Chondrocyte (in vitro differentiated cells): ENCODE measurements around the gene ARHGAP26. TPM values are rescaled to one million over a fixed set of nuclear protein-coding genes. Genes with fewer than 3 reads are reported as not detected.

Experiments
- DNase-seq: peaks from one replicate; pipeline ENCODE4 v3.0.0; 2021; ENCODE audit warnings: mixed read lengths, low spot score
- H3K27ac Mint-ChIP-seq: one replicate; pipeline ENCODE4 v1.8.0; 2021; ENCODE audit warnings: mild to moderate bottlenecking, moderate library complexity, mixed read lengths; ENCODE audit not compliant: unreplicated experiment
- H3K27me3 Mint-ChIP-seq: 2 replicates; pipeline ENCODE4 v1.8.0; 2021; ENCODE audit warnings: low read depth, mixed read lengths
- H3K36me3 Mint-ChIP-seq: 2 replicates; pipeline ENCODE4 v1.8.0; 2021; ENCODE audit warnings: low read depth, mixed read lengths
- H3K4me1 Mint-ChIP-seq: 2 replicates; pipeline ENCODE4 v1.8.0; 2021; ENCODE audit warnings: low read depth, mild to moderate bottlenecking, mixed read lengths
- H3K4me3 Mint-ChIP-seq: one replicate; pipeline ENCODE4 v1.8.0; 2021; ENCODE audit warnings: mild to moderate bottlenecking, moderate library complexity, mixed read lengths; ENCODE audit not compliant: unreplicated experiment
- H3K9me3 Mint-ChIP-seq: 2 replicates; pipeline ENCODE4 v1.8.0; 2021; ENCODE audit warnings: low read depth, mixed read lengths
- CTCF ChIP-seq: fragments of 200-600 bp; sonication (generic); IDR thresholded peaks from 2 replicates; pipeline ENCODE4 v1.5.0; 2021; ENCODE audit warnings: antibody characterized with exemption, mild to moderate bottlenecking, moderate library complexity
- total RNA-seq: library from RNA; stranded (reverse); gene quantifications from 3 replicates; pipeline ENCODE4 v1.2.1, GENCODE V29; 2021

Gene ARHGAP26
- total RNA-seq, 1 donor from 2014 or later: 16.4 TPM

GRCh38 chr5:143226361-143226760 lies 456.2 kb downstream of the ARHGAP26 start:
- Mint-ChIP-seq H3K36me3 (peaks cover 6% of the 10 kb centered on the region), H3K27ac (no peak overlapping the region), H3K9me3 (no peaks in the 10 kb centered on the region), H3K4me3 (no peak overlapping the region), H3K27me3 (no peaks in the 10 kb centered on the region), H3K4me1 (peaks cover 39% of the 10 kb centered on the region)
- DNase-seq: no peak
- no peak for TF ChIP-seq CTCF

GRCh38 chr5:143226872-143227271 lies 456.7 kb downstream of the ARHGAP26 start:
- Mint-ChIP-seq H3K27ac (no peak overlapping the region), H3K4me1 (peaks cover 44% of the 10 kb centered on the region), H3K9me3 (no peaks in the 10 kb centered on the region), H3K27me3 (no peaks in the 10 kb centered on the region), H3K36me3 (peaks cover 6% of the 10 kb centered on the region), H3K4me3 (no peak overlapping the region)
- no peak for TF ChIP-seq CTCF
- no peak for DNase-seq

- H3K4me1 Mint-ChIP-seq: peaks cover 47% of the 10 kb centered on the region
- no peaks in the 10 kb centered on the region for H3K27me3 Mint-ChIP-seq
- peaks cover 6% of the 10 kb centered on the region for H3K36me3 Mint-ChIP-seq
- H3K27ac Mint-ChIP-seq: no peak overlapping the region
- no peak for TF ChIP-seq CTCF
- no peak overlapping the region for H3K4me3 Mint-ChIP-seq
- H3K9me3 Mint-ChIP-seq: no peaks in the 10 kb centered on the region
- DNase-seq: no peak
Observed at GRCh38 chr5:143227301-143227700, 457.1 kb downstream of the ARHGAP26 start.

GRCh38 chr5:143228597-143229293 lies 458.6 kb downstream of the ARHGAP26 start:
- Mint-ChIP-seq H3K9me3 (no peaks in the 10 kb centered on the region), H3K36me3 (peaks cover 4% of the 10 kb centered on the region), H3K4me1 (peaks cover 48% of the 10 kb centered on the region), H3K27ac (no peak overlapping the region), H3K4me3 (no peak overlapping the region), H3K27me3 (no peaks in the 10 kb centered on the region)
- no peak for DNase-seq
- TF ChIP-seq CTCF: no peak

GRCh38 chr5:143229426-143229895 lies 459.3 kb downstream of the ARHGAP26 start:
- no peak overlapping the region for H3K27ac Mint-ChIP-seq
- H3K4me1 Mint-ChIP-seq: peaks cover 52% of the 10 kb centered on the region
- no peak for DNase-seq
- no peaks in the 10 kb centered on the region for H3K9me3 Mint-ChIP-seq
- no peak overlapping the region for H3K4me3 Mint-ChIP-seq
- TF ChIP-seq CTCF: no peak
- no peaks in the 10 kb centered on the region for H3K36me3 Mint-ChIP-seq
- H3K27me3 Mint-ChIP-seq: no peaks in the 10 kb centered on the region
